KMS-11 (cell line): ENCODE data around the gene ZNF595.
A peak's percentile ranks its signal among the peaks of the same experiment; 100 is the strongest.

Experiments
- H2AFZ ChIP-seq: fragments of 200-600 bp; sonication (generic); 2 replicates; pipeline ENCODE4 v1.6.1; 2016; ENCODE audit warnings: antibody characterized with exemption, mixed run types, low read depth
- H3K27ac ChIP-seq: fragments of 200-600 bp; sonication (generic); 2 replicates; pipeline ENCODE4 v1.6.1; 2016; ENCODE audit warnings: mild to moderate bottlenecking, mixed run types
- H3K27me3 ChIP-seq: fragments of 200-600 bp; sonication (generic); 2 replicates; pipeline ENCODE4 v1.6.1; 2017; ENCODE audit warnings: mild to moderate bottlenecking, low read depth, mixed run types, moderate library complexity; ENCODE audit not compliant: insufficient read depth
- H3K36me3 ChIP-seq: fragments of 200-600 bp; sonication (generic); 2 replicates; pipeline ENCODE4 v1.6.1; 2017; ENCODE audit warnings: mild to moderate bottlenecking, mixed run types; ENCODE audit not compliant: insufficient read depth
- H3K4me1 ChIP-seq: fragments of 200-600 bp; sonication (generic); 2 replicates; pipeline ENCODE4 v1.6.1; 2016; ENCODE audit warnings: mild to moderate bottlenecking, low read depth, mixed run types; ENCODE audit not compliant: poor library complexity, severe bottlenecking
- H3K4me2 ChIP-seq: fragments of 200-600 bp; sonication (generic); 2 replicates; pipeline ENCODE4 v1.7.0; 2016; ENCODE audit warnings: mild to moderate bottlenecking, mixed run types
- H3K4me3 ChIP-seq: fragments of 200-600 bp; sonication (generic); IDR thresholded peaks from 2 replicates; pipeline ENCODE4 v1.6.1; 2017; ENCODE audit warnings: low read depth, low read length, mixed read lengths; ENCODE audit not compliant: insufficient read depth
- H3K79me2 ChIP-seq: fragments of 200-600 bp; sonication (generic); 2 replicates; pipeline ENCODE4 v1.6.1; 2016; ENCODE audit warnings: low read depth, mixed run types; ENCODE audit not compliant: insufficient read depth
- H3K9ac ChIP-seq: fragments of 200-600 bp; sonication (generic); 2 replicates; pipeline ENCODE4 v1.6.1; 2016; ENCODE audit warnings: mild to moderate bottlenecking, mixed run types
- H4K20me1 ChIP-seq: fragments of 200-600 bp; sonication (generic); 2 replicates; pipeline ENCODE4 v1.6.1; 2016; ENCODE audit warnings: mild to moderate bottlenecking, mixed run types; ENCODE audit not compliant: insufficient read depth
- TF ChIP-seq, protein P1 (sequence below): fragments of 200-600 bp; sonication (generic); conservative IDR thresholded peaks from 2 replicates; pipeline ENCODE4 v1.6.1; 2017; ENCODE audit warnings: low read depth, mild to moderate bottlenecking, antibody characterized with exemption, low read length, moderate library complexity, mixed read lengths

The ZNF595 gene

DNA sequence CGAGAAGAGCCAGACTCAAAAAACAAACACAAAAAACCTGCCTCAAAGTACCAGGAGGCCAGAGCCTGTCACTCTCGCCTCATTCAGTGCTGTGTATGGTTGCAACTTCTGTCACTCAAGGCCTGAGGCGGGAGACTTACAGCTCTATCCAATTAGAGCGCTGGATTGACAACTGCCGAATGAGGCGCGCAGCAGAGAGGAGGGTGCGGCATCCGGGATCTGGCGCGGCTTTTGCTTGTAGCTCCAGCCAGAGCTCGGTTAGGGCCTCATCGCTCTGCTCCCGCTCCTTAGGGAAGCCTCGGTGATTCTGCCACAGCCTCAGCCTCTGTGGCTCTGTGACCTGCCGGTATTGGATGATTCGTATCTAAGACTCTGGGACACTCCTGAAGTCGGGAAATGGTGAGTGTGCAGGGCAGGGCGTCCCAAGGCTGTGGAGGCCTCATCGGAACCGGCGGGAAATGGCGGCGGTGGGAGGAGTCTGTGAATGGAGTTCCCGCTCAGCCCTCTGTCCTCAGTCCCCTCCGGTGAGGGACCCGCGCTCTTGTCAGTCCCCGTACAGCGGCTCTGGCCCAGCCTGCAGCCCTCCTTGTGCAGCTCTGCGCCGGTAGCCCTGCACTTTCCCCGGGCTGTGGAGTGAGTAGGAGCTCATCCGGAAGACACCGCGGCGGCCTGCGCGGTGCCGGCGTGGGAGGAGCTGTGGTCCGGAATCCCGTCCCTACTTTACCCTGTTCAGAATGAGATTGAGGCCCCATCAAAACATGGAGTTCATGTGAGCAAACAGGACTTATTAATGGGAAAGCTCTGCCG is 71.4 kb downstream of the ZNF595 start, which contains the start of gene ZNF718:
Gene ZNF718 (plus strand): TSS at position 227 of the 807 bp plus-strand sequence. CDS start 170 bp downstream, at position 397.
- Histone ChIP-seq H3K79me2 (no peaks in the 10 kb centered on the region), H3K4me2 (no peak within 1 kb of the TSS)

GRCh38 chr4:125091-125771 is 72.1 kb downstream of the ZNF595 start:
- Histone ChIP-seq H3K79me2 (no peaks in the 10 kb centered on the region), H3K9ac (peak overlapping the region; percentile 52; the same call in 1 of the 2 replicates), H3K4me3 (no peak overlapping the region), H2AFZ (no peak overlapping the region), H3K4me1 (no peaks in the 10 kb centered on the region), H3K36me3 (no peaks in the 10 kb centered on the region), H3K27ac (peak overlapping the region; percentile 42; the same call in 1 of the 2 replicates), H3K4me2 (no peak overlapping the region), H4K20me1 (no peaks in the 10 kb centered on the region), H3K27me3 (no peaks in the 10 kb centered on the region)
- TF ChIP-seq, protein P1, sequence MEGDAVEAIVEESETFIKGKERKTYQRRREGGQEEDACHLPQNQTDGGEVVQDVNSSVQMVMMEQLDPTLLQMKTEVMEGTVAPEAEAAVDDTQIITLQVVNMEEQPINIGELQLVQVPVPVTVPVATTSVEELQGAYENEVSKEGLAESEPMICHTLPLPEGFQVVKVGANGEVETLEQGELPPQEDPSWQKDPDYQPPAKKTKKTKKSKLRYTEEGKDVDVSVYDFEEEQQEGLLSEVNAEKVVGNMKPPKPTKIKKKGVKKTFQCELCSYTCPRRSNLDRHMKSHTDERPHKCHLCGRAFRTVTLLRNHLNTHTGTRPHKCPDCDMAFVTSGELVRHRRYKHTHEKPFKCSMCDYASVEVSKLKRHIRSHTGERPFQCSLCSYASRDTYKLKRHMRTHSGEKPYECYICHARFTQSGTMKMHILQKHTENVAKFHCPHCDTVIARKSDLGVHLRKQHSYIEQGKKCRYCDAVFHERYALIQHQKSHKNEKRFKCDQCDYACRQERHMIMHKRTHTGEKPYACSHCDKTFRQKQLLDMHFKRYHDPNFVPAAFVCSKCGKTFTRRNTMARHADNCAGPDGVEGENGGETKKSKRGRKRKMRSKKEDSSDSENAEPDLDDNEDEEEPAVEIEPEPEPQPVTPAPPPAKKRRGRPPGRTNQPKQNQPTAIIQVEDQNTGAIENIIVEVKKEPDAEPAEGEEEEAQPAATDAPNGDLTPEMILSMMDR = no peak

More for the DNA sequence above, 71.4 kb downstream of the ZNF595 start, which contains the start of gene ZNF718:
- Histone ChIP-seq H3K36me3 (no peaks in the 10 kb centered on the region), H3K4me1 (no peaks in the 10 kb centered on the region), H3K27me3 (no peaks in the 10 kb centered on the region), H3K9ac (peak within 1 kb of the TSS; percentile 52; the same call in 1 of the 2 replicates), H3K27ac (peak within 1 kb of the TSS; percentile 42; the same call in 1 of the 2 replicates), H2AFZ (peak within 1 kb of the TSS; percentile 14; the same call in 1 of the 2 replicates), H3K4me3 (peak within 1 kb of the TSS; percentile 35), H4K20me1 (no peaks in the 10 kb centered on the region)
- TF ChIP-seq, protein P1 = no peak

- Histone ChIP-seq H3K9ac (no peak overlapping the region), H3K79me2 (no peaks in the 10 kb centered on the region), H3K4me3 (no peak overlapping the region), H3K36me3 (no peaks in the 10 kb centered on the region), H4K20me1 (no peaks in the 10 kb centered on the region), H3K27me3 (no peaks in the 10 kb centered on the region), H3K27ac (no peak overlapping the region), H3K4me2 (no peak overlapping the region), H2AFZ (no peak overlapping the region), H3K4me1 (no peaks in the 10 kb centered on the region)
- TF ChIP-seq, protein P1 = no peak
These were observed 72.7 kb downstream of the ZNF595 start for GRCh38 chr4:125833-126232.

- no peak overlapping the region for H3K4me2 ChIP-seq
- H2AFZ ChIP-seq = no peak overlapping the region
- no peaks in the 10 kb centered on the region for H3K4me1 ChIP-seq
- TF ChIP-seq, protein P1 = no peak
- no peaks in the 10 kb centered on the region for H3K36me3 ChIP-seq
- H3K4me3 ChIP-seq = no peak overlapping the region
- no peak overlapping the region for H3K27ac ChIP-seq
- no peaks in the 10 kb centered on the region for H3K27me3 ChIP-seq
- H3K79me2 ChIP-seq = no peaks in the 10 kb centered on the region
- H3K9ac ChIP-seq = no peak overlapping the region
- H4K20me1 ChIP-seq = no peaks in the 10 kb centered on the region
These were observed 79.4 kb downstream of the ZNF595 start for GRCh38 chr4:132483-132882.
